Spleen (tissue), 11 donors: ENCODE measurements around the gene ENKD1. TPM values are rescaled to one million over a fixed set of nuclear protein-coding genes. Genes with fewer than 3 reads are reported as not detected.
A peak's percentile ranks its signal among the peaks of the same experiment; 100 is the strongest.

ENCODE experiments used
- DNase-seq: peaks from one replicate; pipeline ENCODE4 v3.0.0-alpha.2; 2020
- H3K27ac ChIP-seq, 8 donors: fragments of 200-600 bp; sonication (generic) in 7 of 8; 1 replicate in 4 of 8; 2 replicates in 4 of 8; pipeline versions ENCODE4 v1.5.0 to v1.8.0; 2016 to 2021; ENCODE audit warnings: inconsistent platforms in 4 of 8, mild to moderate bottlenecking in 4 of 8, moderate library complexity in 1 of 8
- H3K27me3 ChIP-seq, 7 donors: fragments of 200-600 bp; sonication (generic) in 6 of 7; replicated peaks in 1 of 7; 1 replicate in 4 of 7; 2 replicates in 3 of 7; pipeline versions ENCODE4 v1.5.0 to v1.8.0; 2016 to 2021; ENCODE audit warnings: inconsistent platforms in 3 of 7, mild to moderate bottlenecking in 1 of 7
- H3K36me3 ChIP-seq, 6 donors: fragments of 200-600 bp; sonication (generic) in 5 of 6; 1 replicate in 4 of 6; 2 replicates in 2 of 6; pipeline versions ENCODE4 v1.5.0 to v1.8.0; 2016 to 2021; ENCODE audit warnings: inconsistent platforms in 2 of 6
- H3K4me1 ChIP-seq, 6 donors: fragments of 200-600 bp; sonication (generic) in 5 of 6; 1 replicate in 3 of 6; 2 replicates in 3 of 6; pipeline versions ENCODE4 v1.5.0 to v1.8.0; 2016 to 2021; ENCODE audit warnings: inconsistent platforms in 3 of 6
- H3K4me3 ChIP-seq, 8 donors: fragments of 200-600 bp; sonication (generic) in 7 of 8; 1 replicate in 4 of 8; 2 replicates in 4 of 8; pipeline versions ENCODE4 v1.5.0 to v1.8.0; 2016 to 2021; ENCODE audit warnings: inconsistent platforms in 4 of 8, mild to moderate bottlenecking in 4 of 8, moderate library complexity in 2 of 8
- H3K9me3 ChIP-seq, 8 donors: fragments of 200-600 bp; sonication (generic) in 7 of 8; 1 replicate in 4 of 8; 2 replicates in 4 of 8; pipeline versions ENCODE4 v1.5.0 to v1.8.0; 2016 to 2021; ENCODE audit warnings: inconsistent platforms in 4 of 8
- POLR2A ChIP-seq, 3 donors: fragments of 450-650 bp; IDR thresholded peaks; one replicate each; pipeline ENCODE4 v1.5.1; 2017; ENCODE audit warnings: antibody characterized with exemption in 3 of 3, mild to moderate bottlenecking in 1 of 3
- POLR2AphosphoS5 ChIP-seq, 3 donors: sonication (generic); formaldehyde crosslinking; IDR thresholded peaks; one replicate each; pipeline ENCODE4 v1.5.1; 2017; ENCODE audit warnings: antibody characterized with exemption in 3 of 3
- WGBS, 5 donors: extraction: QIAGEN DNeasy Blood & Tissue Kit in 3 of 5; methylation state at CpG; one replicate each; pipeline versions ENCODE4 v1.1.5 to v1.1.7; 2013 to 2018; 5-methylcytosine and 5-hydroxymethylcytosine counted together
- intact Hi-C: fragments of 100-400 bp; cut with DNase I; formaldehyde crosslinking; loops from one replicate; pipeline ENCODE4 v1.15.0; 2023; ENCODE audit warnings: low total_unique reads
- polyA plus RNA-seq, 3 donors: library from polyadenylated mRNA; stranded (reverse); fragments of 200-250 nt; gene quantifications; one replicate each; pipeline ENCODE4 v1.2.1, GENCODE V29; 2013
- total RNA-seq, 7 donors: library from RNA; depleted of rRNA in 3 of 7; stranded (reverse); fragments of >200 nt in 3 of 7; fragmentation: NEBNext Ultra II Directional in 4 of 7; extraction: Animal tissue kit (Norgen Biotek cat#: 25700) in 4 of 7; gene quantifications; one replicate each; pipeline versions ENCODE4 v1.1.0 to v1.2.1, GENCODE V29; 2016 to 2021
- TF ChIP-seq, protein P1 (sequence below), 11 experiments: fragments of 200-600 bp in 7 of 11; fragments of 450-650 bp in 4 of 11; sonication (generic) in 4 of 11; IDR thresholded peaks in 8 of 11; conservative IDR thresholded peaks in 3 of 11; 1 replicate in 7 of 11; 2 replicates in 4 of 11; pipeline versions ENCODE4 v1.4.0 to v1.8.0; 2016 to 2021; ENCODE audit warnings: antibody characterized with exemption in 11 of 11, inconsistent platforms in 4 of 11, mild to moderate bottlenecking in 1 of 11
- donor health status: healthy with polysubstance abuse.
- donor health status: DM: no; HTN: no; CAD: no; lungs with moderate emphysema.
- donor health status: DM: no; HTN: no; CAD: no.
- donor health status: Bipolar disorder and iron deficiency.
- donor health status: healthy.
- donor health status: DM: no; HTN: no; CAD: no.
- donor health status: DM: yes; HTN: yes; CAD: no.

The ENKD1 gene
- total and polyA plus RNA-seq, 10 donors = 9.2 to 21.6 (median 12.2) TPM

DNA sequence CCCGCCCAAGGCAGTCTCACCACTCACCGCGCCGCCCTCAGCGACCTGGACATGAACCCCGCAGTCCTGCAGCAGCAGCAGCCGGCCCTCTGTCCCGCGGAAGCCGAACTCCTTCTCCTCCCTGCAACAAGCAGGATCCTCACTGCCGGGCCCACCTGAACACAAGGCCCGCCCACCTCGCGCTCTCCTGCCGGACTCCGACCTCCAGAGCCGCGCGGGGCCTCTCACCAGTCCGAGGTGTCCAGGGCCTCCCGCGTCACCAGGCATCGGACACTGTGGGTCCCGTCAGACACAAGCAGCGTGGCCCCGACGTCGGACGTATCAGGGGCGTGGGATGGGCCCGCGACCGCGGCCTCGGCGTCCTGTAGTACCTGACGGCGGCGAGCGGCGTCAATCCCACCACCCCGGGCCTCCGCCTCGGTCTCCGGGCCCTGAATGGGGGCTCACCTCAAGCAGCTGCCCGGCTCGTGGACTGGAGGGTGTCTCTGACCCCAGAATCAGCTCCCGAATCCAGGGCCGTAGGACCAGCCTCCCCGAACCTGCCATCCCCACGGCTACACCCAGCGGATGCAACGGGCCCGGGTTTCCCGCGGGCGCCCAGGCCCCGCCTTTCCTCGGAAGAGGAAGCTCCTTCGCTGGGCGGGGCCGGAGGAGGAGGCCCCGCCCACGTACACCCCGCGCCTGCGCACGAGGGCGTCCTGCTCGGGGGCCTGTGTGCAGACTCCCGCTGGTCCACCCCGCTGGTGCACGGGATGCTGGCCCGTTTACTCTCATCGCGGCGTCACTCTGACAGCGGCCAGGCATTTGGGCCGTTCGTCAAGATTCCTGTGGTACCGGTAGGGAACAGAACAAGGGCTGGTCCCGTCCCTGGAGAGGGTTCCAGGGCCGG, 6.6 kb downstream of the ENKD1 start, which contains the start of gene ACD:
Gene ACD (minus strand): TSS at position 586 of the 889 bp plus-strand sequence. CDS start 40 bp downstream, at position 546.
- DNase-seq = peak; percentile 98
- peak within 1 kb of the TSS; percentile 81 to 99 (median 96) for H3K27ac ChIP-seq
- TF ChIP-seq, protein P1, sequence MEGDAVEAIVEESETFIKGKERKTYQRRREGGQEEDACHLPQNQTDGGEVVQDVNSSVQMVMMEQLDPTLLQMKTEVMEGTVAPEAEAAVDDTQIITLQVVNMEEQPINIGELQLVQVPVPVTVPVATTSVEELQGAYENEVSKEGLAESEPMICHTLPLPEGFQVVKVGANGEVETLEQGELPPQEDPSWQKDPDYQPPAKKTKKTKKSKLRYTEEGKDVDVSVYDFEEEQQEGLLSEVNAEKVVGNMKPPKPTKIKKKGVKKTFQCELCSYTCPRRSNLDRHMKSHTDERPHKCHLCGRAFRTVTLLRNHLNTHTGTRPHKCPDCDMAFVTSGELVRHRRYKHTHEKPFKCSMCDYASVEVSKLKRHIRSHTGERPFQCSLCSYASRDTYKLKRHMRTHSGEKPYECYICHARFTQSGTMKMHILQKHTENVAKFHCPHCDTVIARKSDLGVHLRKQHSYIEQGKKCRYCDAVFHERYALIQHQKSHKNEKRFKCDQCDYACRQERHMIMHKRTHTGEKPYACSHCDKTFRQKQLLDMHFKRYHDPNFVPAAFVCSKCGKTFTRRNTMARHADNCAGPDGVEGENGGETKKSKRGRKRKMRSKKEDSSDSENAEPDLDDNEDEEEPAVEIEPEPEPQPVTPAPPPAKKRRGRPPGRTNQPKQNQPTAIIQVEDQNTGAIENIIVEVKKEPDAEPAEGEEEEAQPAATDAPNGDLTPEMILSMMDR (IDR thresholded peaks at IDR 0.05 in 8 of 11, conservative IDR thresholded peaks at IDR 0.05 in 3 of 11) = no peak
- TF ChIP-seq POLR2A (IDR thresholded peaks at IDR 0.05) = peak; percentile 69 to 73 (median 73)
- TF ChIP-seq POLR2AphosphoS5 (IDR thresholded peaks at IDR 0.05) = peak; percentile 95 to 96 (median 95)
- intact Hi-C loops = no loop called here
- peak within 1 kb of the TSS; percentile 65 to 97 (median 89) for H3K4me3 ChIP-seq
- no peaks in the 10 kb centered on the region for H3K9me3 ChIP-seq
- peaks cover 0 to 71% (median 22%) of the 10 kb centered on the region in 6 donors for H3K36me3 ChIP-seq
- 0 to 1% (median 0%) methylated on average over 13 to 83 of the region's 83 CpGs for WGBS, 5 donors
- peaks cover 0 to 3% (median 0%) of the 10 kb centered on the region in 7 donors for H3K27me3 ChIP-seq
- peaks cover 15 to 54% (median 27%) of the 10 kb centered on the region in 6 donors for H3K4me1 ChIP-seq

DNA sequence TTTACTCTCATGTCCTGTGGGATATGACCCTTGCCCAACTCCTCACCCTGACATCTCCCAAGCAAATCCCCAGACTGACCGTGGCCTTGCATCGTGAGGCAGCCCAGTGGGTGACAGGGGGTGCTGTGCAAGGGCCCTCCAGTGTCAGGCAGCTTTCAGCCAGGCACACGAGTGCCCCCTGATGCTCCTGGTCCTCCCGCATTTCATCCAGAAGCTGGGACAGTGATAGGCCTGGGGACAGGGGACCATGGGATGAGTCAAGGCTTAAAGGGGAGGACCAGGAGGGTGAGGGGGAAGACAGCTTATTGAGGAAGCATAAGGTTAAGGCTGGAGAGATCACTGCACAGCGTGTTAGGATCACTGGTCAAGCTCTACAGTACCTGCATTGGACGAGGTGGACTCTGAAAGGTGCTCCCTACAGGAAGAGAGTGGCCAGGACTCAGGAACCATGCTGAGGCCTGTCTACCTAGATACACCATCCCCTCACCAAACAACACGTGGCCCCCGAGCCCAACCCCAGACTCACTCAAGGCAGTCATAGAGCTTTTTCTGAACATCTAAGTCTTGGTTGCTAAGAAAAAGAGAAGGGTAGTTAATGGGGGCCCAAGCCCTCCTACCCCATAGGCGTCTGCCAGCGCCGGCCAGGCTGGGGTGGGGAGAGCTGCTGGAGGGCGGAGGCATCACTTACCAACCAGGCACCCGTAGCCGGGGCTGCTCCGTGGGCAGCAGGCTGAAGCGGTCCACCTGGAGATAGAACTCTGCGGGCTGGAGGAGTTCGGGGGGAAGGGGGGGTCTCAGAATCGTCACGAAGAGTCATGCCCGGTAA, 7.5 kb downstream of the ENKD1 start:
- peak overlapping the region; percentile 65 to 97 (median 89) for H3K4me3 ChIP-seq
- H3K27ac ChIP-seq = peak overlapping the region in 5 of 8 donors; percentile 95 to 99 (median 98)
- no peaks in the 10 kb centered on the region for H3K9me3 ChIP-seq
- peaks cover 0 to 73% (median 28%) of the 10 kb centered on the region in 6 donors for H3K36me3 ChIP-seq
- DNase-seq = no peak
- intact Hi-C loops = no loop called here
- peaks cover 0 to 11% (median 3%) of the 10 kb centered on the region in 7 donors for H3K27me3 ChIP-seq
- TF ChIP-seq, protein P1 (IDR thresholded peaks at IDR 0.05 in 8 of 11, conservative IDR thresholded peaks at IDR 0.05 in 3 of 11) = no peak
- TF ChIP-seq POLR2A (IDR thresholded peaks at IDR 0.05) (no peak), POLR2AphosphoS5 (IDR thresholded peaks at IDR 0.05) (no peak)
- H3K4me1 ChIP-seq = peaks cover 15 to 48% (median 27%) of the 10 kb centered on the region in 6 donors
- WGBS, 5 donors = 40 to 46% (median 41%) methylated on average over 14 to 21 of the region's 21 CpGs

DNA sequence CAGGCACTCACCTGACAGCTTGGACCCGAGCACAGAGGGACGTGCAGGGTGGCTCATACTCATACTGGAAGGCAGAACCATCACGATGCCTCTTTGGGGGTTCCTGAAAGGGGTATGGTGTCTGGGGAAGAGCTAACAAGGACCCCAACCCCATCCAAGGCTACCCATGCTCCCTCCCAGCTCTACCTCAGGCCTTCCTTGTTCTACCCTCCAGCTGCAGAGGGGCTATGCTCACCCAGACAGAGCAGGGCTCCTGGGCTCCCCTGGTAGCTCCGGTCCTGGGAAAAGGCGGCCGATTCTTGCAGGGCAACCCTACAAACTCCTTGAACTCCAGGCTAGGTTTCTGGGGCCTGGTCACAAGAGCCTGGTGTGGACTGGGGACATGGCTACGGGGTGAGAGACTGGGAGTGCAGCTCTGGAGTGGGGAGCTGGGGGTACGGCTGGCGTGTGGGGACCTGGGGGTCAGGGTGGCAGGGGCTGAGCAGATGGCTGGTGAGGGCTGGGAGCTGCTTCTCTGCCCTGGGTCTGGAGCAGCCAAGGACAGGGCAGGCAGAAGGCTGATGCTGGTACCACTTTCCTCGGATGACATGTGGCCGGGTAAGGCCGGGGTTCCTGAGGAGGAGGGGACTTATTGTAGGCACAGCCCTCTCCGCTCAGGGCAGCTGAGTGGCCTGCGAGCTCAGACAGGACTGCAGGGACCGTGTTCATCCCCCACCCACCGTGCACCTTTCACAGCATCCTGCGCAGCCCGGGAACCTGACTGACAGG, 8.6 kb downstream of the ENKD1 start:
- H3K4me1 ChIP-seq = peaks cover 15 to 47% (median 29%) of the 10 kb centered on the region in 6 donors
- H3K27ac ChIP-seq = no peak overlapping the region
- TF ChIP-seq POLR2A (IDR thresholded peaks at IDR 0.05) (no peak), POLR2AphosphoS5 (IDR thresholded peaks at IDR 0.05) (no peak)
- TF ChIP-seq, protein P1 (IDR thresholded peaks at IDR 0.05 in 8 of 11, conservative IDR thresholded peaks at IDR 0.05 in 3 of 11) = no peak
- H3K9me3 ChIP-seq = no peaks in the 10 kb centered on the region
- peaks cover 0 to 72% (median 29%) of the 10 kb centered on the region in 6 donors for H3K36me3 ChIP-seq
- no peak overlapping the region for H3K4me3 ChIP-seq
- peaks cover 0 to 23% (median 10%) of the 10 kb centered on the region in 7 donors for H3K27me3 ChIP-seq
- no peak for DNase-seq
- intact Hi-C loops = no loop called here
- WGBS, 5 donors = 89 to 96% (median 94%) methylated on average over 14 to 18 of the region's 18 CpGs
